ENCODE data around the gene PCMTD2.
"Not testable (repeated sequence)": the region's sequence is repeated elsewhere in the genome, so short reads cannot be mapped to it uniquely, and the experiment has no call there.

The PCMTD2 gene

DNA sequence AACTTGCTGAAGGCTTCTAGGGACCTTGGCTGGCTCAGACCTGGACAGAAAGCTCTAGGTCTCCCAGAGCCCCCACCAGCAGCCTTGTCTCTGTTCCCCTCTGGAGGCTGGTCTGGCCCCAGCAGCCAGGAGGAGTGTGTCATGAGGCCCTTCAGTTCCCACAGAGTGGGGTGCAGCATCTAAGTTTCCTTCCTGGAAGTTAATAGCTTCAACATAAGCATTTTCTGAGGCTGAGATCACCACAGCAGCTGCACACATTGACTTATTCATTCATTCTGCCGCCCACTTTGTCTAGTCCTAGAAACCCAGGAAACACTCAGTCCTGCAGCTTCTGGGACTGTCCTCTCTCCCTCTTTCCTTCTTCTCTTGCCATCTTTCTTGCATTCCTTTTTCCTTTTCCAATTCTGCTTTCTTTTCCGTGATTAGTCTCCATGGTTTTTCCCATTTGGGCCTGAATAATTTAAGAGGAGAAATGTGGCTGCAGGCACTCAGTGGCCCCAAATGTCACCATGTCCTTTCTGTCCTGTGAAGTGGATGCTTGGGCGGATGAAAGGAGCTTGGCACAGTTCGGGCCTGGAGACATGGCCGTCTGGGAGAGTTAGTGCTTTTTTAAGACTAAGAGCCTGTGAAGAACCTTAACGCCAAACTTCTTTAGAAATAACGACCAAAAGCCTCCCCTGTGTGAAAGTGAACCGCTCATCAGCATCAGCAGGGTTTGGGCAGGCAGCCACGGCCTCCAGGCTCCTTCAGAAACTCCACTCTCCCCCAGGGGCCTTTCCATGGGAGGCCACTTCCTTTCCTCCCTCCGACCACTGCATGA, 31.0 kb upstream of the PCMTD2 start:
- no peak for DNase-seq

DNA sequence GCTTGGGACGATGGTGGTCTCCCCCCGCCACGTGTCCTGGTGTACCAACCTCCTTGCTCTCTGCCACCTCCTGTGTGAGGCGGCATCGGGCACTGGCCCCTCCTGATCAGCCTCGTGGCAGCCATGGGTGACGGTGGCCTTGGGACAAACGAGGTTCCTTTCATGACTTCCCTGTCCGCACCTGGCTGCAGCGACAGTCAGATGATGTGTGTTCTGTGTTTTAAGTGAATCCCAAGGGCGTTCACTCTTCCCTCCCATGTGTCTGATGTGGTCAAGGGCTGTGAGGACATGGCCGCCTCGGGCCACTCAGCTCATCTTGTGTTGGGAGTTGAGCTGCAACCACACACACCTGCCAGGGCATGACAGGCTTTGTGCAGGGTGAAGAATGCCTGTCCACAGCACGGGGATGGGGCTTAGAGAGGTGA, 30.4 kb upstream of the PCMTD2 start:
- no peak for DNase-seq

DNA sequence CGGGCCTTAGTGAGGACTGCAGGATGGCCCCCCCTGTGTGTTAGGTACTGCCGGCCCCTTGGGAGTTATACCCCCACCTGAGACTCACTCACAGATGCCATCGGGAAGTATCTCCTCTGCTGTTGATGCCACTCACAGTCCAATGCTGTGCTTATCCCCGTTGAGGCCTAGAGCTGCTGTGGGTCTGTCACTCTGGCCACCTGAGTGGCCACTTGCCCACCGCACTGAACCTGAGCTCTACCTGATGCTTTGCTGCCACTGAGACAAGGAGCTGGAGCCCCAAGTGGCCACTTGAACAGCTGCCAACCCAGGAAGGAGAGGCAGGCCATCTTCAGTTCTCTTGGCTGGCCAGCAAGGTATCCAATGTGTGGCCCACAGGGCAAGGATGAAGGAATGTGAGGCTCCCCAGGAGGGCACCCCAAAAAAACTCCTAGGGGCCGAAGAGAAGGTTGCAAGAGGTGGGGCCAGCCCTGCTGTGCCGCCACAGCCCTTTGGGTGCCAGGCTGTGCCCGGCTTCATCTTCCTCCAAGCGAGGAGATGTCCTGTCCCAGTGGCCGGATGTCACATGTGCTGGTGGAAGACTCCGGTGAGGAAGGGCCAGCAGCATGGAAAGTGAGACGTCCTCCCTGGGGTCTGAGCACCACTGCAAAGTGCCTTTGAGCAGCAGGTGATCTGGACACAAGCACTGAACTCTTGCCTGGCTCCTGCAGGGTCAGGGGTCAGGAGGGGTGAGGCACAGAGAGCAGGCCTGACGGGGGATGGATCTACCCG, 29.5 kb upstream of the PCMTD2 start:
- no peak for DNase-seq

DNA sequence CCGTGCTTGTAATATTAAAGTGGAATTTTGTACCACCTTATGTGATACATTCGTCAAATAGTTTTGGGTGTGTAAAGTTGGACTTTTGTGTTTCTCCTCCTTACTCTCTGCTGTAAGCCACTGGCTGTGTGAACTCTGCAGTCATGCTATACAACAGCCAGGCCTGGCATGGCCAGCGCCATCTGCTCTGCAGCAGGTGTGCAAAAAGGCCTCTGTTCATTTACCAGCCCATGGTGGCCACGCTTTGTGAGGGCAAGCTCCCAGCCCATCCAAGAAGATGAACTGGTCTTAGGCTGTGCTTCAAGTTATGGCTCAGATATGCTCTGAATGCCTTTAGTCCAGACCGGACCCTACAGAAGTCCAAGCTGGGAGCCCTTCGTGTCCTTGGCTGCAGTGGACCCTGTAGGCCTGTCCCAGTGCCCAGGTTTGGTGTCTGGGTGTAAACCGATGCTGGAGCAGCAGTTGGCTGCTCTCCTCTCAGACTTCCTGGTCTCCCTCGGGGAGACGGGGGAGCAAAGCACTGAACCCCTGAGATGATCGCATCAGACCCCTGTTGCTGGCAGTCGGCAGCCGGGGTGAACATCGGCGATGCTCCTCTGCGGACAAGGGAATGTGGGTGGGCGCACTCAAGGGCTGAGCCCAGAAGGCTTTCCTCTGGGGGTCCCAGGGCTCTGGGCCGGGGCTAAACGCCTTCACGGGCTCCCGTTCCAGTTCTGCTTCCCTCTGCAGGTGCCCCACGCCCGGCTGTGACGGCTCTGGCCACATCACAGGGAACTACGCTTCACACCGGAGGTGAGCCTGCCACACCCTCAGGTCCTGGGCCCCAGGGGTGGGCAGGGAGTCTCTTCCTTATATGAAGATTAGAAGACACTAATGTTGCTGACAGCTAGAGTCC, 28.6 kb upstream of the PCMTD2 start:
- no peak for DNase-seq

DNA sequence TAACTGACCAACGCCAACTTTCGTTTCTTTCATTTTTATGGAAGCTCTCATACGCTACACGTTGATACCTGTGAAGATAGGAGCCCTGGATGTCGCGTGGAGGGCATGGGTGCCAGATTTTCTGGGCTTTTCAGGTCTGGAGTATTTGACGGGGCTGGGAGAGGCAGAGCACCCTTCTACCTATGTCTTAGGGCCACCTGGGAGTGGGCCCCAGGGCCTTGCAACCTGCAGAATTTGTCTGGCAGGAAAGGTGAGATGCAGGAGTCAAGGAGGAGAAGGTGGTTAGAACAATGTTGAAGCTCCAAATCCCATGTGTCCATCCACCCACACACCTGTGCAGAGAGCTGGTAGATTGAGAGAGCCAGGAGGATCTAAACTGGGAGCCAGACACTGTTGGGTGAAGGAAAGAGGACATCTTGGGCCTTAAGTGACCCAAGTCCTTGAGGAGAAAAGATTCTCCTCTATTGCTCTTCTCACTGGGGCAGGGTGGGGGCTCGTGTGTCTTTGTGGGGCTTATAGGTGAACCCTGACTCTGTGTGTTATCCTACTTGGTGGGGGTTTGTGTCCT, 27.4 kb upstream of the PCMTD2 start:
- DNase-seq = no peak

DNA sequence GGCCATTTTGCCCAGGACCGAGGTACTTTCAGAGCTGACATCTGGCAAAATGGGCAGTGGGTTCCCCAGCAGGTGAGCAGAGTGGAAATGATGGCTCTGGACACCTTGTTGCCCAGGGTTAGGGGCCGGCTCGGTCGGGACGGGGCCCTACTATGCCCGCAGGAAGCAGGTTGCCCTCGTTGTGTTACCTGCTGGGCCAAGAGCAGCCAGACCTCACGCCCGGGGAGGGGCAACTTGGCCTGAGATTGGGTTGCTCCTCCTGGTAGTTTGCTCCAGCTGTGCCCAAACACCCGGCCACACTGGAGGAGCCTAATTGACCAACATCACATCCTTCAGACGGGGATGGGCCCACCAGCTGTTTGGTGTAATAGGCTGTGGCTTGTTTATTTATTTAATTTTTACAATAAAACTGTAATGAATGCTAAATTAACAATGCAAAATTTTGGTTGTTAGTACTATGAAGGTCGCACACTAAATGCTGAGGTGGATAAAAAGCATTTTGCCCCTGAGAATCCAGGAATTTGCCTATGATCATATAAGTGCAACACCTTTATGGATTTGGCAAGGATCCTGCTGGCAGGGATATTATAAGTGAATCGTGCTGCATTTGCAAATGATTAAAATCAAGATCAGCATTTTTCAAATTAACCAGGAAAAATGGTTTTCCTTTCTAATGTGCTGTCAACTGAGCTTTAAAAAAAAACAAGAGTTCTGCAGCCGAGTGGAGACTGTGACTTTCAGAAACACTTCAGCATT, 26.6 kb upstream of the PCMTD2 start:
- no peak for DNase-seq

DNA sequence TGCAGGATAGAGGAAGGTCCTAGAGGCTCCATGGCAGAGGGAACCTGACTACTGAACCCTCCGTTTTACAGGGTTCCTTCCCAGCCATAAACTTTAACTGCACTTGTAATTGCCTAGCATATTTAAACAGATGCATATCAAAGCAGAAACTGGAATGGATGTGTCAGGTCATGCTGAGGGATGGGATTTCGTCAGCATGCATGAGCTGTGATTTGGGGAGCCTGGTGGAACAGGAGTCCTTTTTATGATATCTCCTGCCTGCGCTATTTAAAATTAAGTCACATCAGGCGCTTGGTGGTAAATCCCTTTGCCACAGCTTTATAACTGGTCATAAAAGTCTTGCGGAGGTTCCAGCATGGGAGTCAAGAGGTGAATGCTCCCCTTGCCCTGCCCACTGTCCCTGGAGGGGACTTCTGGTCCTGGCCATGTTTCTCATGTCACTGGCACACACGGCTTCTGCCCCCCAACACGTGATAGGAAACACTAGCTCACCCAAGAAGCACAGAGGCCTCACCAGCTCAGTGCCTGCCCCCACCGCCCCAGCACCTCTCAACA, 26.0 kb upstream of the PCMTD2 start:
- DNase-seq = no peak

DNA sequence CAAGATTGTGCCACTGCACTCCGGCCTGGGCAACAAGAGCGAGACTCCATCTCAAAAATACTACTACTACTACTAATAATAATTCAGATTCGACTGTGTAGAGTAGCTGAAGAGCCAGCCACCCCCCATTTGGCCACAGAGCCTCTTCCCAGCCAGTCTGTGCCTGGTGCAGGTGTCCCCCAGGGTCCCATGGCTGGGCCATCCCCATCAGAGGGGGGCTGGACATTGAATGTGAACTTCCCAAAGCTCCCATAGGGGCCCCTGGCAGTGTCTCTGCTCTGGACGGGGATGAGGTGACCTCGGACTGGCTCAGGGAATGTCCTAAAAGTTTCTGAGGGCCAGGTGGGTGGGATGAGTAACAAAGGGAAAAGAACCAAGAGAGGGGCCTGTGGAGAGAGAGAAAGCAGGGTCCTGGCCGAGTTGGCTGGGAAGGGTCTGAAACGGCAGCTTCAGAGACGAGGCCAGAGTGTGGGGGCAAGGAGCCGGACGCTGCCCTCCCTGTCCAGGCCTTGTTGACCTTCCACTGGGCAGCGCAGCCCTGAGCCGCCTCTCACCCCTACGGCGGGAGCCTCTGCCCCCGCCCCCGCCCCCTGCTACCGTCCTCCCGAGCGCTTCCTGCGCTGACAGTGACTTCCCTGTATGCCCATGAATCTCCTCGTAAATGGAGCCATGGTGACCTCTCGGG, 24.9 kb upstream of the PCMTD2 start:
- no peak for DNase-seq

DNA sequence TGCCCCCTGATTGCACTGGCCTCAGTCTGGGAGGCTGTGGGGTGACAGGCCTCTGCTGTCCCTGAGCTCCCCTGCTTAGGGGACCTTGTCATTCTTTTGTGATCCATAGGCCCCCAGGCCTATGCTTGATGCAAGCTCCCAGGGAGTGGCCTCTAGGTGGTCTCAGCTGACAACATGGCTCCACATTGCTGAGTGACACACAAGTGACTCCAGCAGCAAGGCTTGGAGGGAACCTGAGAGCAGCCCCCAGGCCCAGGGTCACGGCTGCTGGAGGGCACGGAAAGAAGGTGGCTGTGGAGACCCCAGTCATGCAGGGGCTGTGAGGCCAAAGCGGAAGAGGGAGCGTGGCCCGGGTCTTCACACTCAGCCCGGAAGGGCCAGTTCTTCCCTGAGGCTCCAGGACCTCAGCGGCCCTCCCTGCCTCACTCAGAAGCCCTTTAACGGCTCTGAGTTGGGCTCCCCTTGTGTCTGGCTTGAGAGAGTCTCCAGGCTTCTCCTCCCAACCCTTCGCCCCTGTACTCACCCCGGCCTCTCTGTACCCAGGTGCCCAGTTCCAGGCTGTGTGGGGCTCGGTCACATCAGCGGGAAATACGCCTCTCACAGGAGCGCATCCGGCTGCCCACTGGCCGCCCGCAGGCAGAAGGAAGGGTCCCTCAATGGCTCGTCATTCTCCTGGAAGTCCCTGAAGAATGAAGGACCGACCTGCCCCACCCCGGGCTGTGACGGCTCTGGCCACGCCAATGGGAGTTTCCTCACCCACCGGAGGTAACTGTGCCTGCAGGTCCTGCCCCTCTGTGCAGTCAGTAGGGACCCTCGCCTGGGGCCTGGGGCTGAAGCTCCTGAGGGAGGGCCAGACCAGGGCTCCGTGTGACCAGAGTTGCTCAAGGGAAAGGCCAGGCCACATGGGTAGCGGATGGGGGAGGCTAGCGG, 23.7 kb upstream of the PCMTD2 start:
- no peak for DNase-seq

DNA sequence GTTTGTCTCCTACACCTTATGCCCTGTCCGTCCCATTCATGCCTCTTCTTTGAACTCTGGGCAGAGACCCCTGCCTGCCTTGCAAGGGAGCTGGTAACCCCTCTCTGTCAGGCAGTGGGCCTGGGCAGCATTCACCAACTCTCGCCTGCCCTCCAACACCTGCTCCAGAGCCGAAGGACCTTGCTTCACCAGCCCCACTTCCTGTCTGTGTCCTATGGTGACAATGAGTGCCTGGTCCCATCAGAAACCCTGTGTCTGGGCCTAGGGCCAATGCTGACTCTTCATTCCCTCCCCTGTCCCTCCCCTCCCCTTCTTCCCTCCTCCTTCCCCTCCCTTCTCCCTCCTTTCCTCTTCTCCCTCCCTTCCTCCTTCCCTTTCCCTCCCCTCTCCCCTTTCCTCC, 22.8 kb upstream of the PCMTD2 start:
- peak; percentile 83 for DNase-seq

DNA sequence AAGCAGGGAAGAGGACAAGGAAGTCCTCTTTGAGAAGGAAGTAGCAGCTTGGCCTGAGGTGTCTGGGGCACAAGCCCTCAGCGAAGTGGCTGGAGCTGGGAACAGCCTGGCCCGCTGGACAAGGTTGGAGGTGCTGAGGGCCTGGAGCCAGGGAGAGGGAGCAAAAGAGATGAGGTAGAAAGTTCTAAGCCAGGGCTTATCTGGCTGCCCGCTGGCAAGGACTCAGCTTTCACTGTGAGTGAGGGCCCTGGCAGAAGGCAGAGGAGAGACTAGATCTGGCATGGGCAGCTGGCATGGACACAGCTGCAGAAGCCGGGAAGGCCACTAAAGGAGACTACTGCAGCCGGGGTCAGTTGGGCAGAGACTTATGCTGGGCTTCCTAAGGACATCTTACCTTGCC, 21.8 kb upstream of the PCMTD2 start:
- no peak for DNase-seq

DNA sequence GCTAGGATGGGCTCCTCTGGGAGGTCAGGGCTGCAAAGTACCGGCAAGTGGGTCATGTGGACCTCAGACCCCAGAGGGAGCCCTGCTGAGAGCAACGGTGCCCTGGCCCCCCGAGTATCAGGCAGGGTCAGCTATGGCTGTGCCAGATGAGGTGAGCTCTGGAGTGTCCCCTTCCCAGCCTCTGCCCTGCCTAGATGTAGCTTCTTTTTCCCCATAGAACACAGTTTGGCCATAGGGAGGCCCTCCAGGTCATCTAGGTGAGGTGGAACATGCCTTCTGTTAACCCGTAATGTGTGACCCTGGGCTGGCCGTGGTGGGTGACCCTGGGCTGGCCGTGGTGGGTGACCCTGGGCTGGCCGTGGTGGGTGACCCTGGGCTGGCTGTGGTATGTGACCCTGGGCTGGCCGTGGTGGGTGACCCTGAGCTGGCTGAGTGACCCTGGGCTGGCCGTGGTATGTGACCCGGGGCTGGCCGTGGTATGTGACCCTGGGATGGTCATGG, 21.2 kb upstream of the PCMTD2 start:
- DNase-seq = no peak

DNA sequence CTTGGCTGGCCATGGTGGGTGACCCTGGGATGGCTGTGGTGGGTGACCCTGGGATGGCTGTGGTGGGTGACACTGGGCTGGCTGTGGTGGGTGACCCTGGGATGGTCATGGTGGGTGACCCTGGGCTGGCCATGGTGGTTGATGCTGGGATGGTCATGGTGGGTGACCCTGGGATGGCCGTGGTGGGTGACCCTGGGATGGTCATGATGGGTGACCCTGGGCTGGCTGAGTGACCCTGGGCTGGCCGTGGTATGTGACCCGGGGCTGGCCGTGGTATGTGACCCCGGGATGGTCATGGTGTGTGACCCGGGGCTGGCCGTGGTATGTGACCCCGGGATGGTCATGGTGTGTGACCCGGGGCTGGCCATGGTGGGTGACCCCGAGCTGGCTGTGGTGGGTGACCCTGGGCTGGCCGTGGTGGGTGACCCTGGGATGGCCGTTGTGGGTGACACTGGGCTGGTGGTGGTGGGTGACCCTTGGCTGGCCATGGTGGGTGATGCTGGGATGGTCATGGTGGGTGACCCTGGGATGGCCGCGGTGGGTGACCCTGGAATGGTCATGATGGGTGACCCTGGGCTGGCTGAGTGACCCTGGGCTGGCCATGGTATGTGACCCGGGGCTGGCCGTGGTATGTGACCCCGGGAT, 20.5 kb upstream of the PCMTD2 start:
- DNase-seq = not testable (repeated sequence)

DNA sequence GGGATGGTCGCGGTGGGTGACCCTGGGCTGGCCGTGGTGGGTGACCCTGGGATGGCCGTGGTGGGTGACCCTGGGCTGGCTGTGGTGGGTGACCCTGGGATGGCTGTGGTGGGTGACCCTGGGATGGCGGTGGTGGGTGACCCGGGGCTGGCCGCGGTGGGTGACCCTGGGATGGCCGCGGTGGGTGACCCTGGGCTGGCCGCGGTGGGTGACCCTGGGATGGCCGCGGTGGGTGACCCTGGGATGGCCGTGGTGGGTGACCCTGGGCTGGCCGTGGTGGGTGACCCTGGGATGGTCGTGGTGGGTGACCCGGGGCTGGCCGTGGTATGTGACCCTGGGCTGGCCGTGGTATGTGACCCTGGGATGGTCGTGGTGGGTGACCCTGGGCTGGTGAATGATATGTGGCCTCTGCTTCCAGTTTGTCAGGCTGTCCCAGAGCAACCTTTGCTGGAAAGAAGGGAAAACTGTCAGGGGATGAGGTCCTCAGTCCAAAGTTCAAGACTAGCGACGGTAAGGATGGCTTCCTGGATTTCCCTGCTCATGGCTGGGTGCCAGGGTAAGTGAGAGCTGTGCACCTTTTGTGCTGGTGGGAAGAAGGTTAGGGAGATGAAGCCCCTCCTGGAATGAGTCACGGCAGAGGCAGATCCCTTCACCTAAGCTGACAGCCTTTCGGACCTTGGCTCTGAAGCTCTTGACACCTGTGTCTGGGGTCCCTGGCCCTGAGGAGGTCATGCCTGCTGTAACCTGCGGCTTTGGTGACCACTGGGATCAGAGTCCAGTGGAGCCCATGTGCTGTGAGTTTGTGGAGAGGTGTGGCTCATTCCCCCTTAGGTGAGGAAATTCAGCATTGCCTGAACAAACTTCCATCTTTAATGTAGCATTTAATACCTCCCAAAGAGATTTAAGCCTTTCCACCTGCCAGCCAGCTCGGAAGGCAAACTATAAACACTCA, 19.1 kb upstream of the PCMTD2 start:
- DNase-seq = no peak

DNA sequence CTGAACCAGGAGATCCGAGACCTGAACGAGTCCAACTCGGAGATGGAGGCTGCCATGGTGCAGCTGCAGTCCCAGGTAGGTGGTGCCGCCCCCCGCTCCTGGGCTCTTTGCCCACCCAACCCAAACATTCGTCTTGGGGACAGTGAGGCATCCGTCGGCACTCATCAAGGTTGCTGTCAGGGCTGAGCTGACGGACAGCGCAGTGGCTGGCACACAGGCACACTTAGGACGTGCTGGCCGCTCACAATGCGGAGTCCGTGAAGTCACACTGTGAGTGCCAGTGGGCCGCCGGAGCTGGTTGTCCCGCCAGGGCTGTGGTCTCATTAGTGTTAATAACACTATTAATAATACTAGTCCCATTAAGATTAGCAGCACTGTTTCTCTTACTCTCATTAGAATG, 18.2 kb upstream of the PCMTD2 start:
- no peak for DNase-seq

DNA sequence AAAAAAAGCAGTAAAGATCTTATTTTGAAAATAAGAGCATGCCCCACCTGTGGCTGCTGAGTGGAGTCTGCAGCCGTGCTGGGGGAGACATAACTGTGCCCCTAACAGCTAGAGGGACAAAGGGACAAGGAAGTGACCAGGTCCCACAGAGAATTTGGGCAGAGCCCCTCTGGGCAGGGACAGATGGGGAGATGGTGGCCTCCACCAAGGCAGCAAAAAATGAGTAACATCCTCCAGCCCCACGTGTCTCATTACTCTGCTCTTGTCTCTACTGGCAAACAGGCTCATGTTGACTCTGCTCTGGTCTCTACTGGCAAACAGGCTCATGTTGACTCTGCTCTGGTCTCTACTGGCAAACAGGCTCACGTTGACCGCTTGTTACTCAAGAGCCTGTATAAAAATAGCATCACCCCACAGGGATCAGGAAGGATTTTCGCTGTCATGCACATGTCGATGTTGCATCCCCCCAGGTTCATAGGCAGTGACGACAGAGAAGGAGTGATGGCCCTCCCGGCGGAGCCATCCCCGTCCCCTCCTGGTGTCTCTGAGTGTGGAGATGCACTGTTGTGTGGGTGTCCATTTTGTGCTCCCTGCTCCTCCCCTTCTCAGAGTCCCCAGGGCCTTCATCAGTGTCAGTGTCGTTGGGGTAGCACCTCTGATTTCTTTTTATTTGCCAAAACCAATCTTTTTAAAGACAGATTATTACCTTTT, 17.3 kb upstream of the PCMTD2 start:
- DNase-seq = no peak

DNA sequence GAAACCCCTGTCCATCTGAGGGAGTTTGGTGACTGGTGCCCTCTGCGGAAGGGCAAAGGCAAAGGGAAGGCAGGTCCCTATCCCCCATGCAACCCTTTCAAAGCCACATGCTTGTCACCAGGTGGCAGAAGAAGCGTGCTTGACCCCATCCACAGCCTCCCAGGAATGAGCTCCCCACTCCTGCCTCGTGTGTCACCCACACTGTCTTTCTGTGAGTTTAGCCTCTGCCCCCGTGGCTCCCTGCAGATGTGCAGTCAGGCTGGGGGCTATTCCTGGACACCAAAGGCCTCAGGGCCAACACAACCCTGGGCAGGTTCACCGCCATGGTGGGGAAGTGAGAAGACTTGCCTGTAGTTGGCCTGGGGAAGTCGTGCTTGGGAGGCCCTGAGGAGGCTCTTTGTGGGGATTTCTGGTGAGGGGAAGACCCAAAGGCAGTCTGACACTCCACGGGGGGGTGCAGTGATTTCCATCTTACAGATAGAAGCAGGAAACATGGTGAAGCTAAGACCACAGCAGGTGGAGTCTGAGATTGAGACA, 16.6 kb upstream of the PCMTD2 start:
- DNase-seq = no peak

Data from DMS153 (cell line).